GM21526 (cell line): Measurements from ENCODE around the gene USH2A.

Experiments
- ATAC-seq: cut with Tn5 transposase; IDR thresholded peaks from one replicate; pipeline ENCODE4 v1.9.1; 2021; ENCODE audit warnings: moderate library complexity; ENCODE audit not compliant: unreplicated experiment, low FRiP score

USH2A gene

DNA sequence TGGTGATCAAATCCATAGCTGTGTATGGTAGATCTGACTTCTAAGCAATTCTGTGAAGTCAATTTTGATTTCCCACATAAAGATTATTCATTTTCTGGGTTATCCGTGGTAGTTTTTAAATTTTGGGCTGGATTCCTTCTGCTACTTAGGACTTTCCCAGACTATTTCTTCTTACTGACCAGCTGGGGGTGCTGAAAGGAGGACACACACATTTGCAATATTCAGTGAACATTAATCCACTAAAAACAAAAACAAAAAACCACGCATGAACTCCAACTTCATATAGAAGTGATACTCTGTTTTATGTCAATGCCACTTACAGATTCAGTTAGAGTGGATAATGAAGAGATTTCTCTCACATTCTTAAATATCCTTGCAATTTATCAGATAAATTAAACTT lies 750.8 kb downstream of the USH2A start:
- ATAC-seq = no peak

DNA sequence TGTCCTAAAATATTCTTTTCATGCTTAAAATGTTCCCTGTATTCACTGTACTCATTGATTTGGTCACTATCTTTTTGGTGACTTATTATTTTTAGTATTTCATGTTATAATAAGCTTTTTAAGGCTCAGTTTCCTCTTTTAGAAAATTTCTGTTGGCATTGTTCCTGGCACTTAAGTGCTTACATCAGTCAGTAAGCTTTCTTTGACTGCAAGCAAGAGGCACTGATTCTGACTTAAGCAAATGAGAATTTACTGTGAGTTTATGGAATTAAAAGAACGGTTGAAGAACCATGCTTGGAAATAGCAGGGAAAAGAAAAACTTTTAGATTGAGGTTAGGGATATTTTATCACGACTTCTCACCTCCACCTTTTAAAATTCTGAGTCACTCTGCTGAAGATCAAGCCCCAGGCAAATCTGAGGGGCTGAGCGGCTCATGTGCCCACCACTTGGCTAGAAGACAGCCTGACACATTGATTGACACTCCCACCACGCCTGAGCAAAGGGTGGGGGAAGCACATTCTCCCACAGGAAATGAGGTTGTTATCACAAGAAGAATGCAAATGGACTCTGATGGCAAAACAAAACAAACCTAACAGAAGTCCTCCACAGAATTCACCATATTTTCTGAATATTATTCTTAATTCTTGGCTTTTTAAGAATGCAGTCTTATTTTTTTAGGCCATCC lies 753.3 kb downstream of the USH2A start:
- no peak for ATAC-seq

DNA sequence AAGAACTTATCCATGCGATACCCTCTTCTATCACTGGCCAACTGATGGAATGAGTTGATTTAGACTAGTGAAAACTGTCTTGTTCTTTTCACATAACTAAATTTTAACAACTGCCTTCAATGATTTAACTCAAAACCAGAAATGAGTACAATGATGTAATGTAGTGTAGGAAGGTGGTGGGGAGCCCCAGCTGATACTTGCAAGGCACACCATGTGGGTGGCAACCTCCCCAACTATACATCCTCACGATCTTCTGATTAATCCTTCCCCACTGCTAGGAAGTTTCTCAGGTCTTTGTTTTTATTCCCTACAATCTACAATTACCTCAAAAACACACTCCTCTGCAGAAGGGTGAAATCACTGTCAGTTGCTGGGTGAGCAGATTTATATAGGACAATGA lies 755.5 kb downstream of the USH2A start:
- no peak for ATAC-seq

DNA sequence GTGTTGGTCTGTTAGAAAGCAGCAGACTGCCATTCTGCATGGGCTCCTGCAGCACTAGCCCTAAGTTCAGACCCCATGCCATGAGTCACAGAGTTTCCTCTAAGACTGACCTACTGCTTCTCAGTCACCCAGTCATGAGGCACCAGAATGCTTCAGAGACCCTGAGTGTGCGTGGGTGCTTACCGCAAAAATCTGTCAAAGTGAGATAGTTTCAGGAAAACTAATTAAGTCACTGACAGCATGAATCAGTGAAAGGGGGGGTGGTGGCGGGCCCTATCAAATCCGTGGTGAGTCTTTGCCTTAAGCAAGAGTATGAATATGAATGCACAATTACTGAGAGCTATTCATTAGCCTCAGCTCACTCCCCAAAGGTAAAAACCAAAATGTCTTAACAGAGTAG lies 758.0 kb downstream of the USH2A start:
- ATAC-seq = no peak

DNA sequence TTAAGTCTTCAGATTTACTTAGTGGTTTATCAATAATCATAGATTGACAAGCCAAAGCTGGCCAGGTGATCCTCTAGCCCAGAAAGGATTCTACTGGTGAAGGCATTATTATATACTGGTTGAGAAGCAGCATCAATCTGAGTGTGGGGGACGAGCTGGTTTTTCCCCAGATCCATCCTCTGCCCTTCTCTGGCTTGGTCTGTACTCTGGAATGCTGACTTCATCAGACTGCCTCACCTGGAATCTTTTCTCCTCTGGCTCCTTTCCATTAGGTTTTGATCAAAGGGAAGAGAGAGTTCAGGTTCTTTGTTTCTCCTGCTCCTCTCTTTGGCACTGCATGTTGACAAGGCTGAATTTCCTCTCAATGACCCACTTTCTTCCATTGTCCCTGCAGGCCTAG lies 762.2 kb downstream of the USH2A start:
- ATAC-seq = no peak

DNA sequence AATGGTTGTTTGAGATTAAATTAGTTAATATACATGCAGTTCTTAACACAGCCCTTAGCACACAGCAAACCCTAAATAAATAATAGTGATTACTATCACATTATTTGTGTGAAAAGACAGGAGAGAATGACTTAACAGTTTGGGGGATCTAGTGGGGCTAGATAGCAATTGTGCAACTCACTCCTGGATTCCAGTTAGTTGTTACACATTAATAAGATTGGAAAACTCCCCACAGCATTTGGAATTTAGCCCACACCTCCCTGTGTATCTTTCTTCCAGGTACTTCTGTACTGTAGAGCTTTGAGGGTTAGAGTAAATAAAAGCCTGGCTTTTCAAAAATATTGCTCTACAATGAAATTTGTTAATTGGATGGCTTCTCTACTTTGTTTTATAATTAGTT lies 763.0 kb downstream of the USH2A start:
- ATAC-seq = no peak

DNA sequence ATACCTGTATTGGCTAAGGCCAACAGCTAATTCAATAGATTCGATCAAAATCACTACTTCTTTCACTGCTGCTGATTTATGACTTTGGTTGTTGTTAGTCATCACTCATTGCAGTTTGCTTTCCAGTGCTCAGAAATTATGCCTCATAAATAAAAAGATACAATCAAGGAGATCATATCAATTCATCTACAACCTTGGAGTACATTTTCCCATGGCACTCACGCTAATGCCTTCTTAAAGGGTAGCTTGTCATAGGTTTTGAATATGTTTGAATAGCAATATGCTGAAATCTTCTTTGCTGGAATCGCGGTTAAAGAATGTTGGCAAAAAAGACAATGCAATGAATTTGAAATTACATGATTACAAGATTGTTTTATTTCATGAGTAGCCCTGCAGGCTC lies 766.2 kb downstream of the USH2A start:
- no peak for ATAC-seq

DNA sequence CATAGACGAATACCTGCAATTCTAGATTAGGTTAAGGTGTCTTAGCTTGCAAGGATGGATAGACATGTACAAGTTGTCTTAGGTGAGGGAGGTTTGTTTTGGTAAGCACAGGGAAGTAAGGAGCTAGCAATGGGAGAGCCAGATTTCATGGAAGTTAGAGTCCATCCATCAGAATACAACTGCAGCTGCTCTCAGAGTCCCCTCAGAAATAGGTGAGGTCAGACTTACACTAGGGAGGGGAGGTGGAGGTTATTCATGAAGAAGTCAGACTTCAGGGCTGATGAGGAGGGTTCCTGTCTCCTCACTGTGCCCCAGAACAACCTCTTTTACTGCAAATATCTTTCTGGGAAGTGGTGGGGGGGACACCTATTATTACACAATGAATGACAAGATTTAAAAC lies 770.9 kb downstream of the USH2A start:
- ATAC-seq = no peak

DNA sequence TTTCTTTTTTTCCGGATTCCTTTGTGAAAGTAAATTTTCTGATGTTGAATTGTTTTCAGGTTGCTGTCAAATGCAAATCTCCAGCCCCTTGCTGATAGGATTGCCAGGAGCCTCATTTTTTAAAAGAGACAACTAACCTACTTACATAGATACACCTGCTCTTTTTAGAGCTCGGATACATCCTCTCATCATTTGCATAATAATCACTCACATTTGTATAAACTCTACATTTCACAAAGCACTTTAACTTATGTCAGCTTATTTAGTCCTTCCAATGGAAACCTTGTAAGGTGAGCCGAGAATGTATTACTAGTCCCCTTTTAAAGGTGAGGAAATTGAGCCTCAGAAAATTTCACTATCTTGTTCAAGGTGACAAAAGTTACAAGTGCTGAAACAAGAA lies 771.4 kb downstream of the USH2A start:
- ATAC-seq = no peak

DNA sequence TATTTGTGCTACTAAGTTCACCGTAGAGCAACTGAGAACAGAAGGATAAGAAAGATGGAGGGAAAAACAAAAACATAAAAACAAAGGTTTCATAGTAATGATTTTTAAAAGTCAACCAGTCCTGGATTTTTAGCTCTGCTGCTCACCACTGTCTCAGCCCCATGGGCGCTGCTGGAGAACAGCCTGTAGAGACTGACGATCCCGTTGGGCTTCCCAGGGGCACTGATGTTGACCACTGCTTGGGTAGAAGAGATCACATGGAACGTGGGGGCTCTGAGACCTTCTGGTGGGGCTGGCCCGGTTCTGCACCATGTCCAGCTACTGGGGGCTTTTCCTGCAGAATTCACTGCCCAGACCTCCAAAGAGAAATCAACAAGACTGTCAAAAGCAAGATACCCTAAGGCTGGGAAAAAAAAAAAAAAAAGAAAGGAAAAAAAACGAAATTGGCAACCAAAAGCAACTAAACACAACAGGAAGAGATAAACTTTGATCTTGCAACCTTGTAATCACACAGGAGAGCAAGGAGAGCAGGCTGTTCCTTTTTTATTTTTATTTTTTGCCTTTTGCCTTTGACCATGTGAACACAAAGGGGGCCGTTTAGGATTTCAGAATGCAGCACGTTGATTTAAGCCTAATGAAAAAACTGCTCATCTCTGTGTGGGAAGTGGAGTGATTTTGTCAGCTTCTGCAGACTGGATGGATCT lies 772.6 kb downstream of the USH2A start:
- ATAC-seq = no peak

DNA sequence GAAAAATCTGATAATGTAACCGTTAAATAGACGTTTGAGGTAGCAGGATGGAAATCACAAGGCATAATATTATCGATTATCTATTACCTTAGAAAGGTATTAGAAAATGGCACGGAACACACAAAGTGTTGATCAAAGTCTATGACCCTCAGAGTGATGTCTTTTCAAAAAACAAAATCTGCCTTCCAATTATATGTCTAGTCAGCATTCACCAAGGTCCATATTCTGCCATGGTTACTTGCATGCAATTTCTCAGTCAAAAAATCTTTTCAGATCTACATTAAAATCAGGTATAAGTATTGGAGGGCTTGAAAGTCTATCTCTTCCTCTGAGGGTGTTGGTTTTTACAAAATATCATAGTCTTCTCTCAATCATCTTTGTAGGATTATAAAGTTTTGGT lies 774.3 kb downstream of the USH2A start:
- ATAC-seq = no peak

DNA sequence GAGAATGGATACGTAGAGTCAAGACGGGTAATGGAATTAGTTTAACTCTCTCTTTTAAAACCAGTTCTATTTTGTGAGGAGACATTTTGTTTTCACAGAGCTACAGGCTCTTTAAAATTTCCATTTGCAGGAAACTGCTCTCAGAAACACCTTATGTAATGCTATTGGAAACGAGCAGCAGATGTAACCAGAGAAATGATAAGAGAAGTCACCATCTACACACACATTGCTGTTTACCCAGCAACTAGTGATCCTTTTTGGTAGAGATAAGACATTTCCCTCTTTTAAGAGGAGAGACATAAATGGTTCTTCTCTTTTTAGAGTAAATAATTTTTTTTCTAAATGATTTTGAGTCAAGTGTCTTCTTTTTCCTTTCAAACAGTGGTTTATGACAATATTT lies 775.5 kb downstream of the USH2A start:
- no peak for ATAC-seq

DNA sequence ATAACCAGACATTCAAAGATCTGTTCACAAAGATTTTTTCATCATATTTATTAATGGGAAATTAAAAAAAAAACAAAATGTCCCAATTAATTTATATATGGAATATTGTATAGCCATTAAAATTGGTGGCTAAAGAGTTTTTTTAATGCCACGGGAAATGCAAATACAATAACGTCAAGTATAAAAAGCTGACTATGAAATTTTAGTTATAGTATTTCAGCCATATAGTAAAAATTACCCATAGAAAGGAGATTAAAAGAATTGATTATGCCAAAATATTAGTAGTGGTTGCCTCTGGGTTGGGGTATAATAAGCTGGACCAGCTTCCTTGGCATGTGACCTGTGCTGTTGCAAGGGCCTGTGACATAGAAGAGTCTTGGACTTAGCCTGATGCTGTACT lies 777.4 kb downstream of the USH2A start:
- ATAC-seq = no peak

DNA sequence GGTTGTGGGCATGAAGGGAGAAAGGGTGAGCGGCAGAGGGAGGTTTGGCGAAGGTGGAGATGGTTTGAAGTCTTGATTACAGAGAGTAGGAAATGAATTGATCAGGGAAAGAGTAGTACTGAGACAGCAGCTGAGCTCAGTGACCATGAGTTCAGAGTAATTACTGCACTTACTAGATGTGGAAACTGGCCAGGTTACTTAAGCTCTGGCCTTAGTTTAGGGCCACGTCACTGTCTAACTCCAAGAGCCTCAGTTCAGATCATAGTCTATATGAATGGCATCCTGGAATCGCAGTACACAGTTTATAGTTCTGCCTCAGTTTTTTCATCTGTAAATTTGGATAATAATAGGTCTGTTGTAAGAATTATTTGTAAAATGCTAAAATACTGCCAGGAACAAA lies 778.1 kb downstream of the USH2A start:
- ATAC-seq = no peak

DNA sequence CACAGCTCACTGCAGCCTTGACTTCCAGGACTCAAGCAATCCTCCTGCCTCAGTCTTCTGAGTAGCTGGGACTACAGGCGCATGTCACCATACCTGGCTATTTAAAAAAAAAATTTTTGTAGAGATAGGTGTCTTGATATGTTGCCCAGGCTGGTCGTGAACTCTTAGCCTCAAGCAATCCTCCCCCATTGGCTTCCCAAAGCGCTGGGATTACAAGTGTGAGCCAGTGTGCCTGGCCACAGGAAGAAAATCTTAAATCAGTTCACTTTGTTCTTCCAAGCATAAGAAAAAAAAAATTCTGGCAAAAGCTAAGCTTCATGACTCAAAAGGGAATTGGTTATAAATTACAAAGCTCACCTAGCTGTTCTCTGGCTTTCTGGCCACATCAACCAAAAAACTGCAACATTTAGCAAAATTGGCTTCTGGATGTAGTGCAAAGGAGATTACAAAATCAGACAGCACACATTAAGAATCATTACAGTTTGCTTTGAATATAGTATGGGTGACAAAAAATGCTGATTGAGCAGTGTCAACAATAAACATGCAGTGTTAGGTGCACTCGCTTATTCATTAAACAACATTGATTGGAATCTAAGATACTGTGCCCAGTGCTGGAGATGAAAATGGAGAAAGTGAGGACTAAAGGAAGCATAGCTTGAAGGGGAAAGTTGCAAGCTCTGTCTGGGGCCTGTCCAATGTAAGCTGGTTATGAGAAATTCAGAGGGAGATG lies 779.5 kb downstream of the USH2A start:
- ATAC-seq = no peak

DNA sequence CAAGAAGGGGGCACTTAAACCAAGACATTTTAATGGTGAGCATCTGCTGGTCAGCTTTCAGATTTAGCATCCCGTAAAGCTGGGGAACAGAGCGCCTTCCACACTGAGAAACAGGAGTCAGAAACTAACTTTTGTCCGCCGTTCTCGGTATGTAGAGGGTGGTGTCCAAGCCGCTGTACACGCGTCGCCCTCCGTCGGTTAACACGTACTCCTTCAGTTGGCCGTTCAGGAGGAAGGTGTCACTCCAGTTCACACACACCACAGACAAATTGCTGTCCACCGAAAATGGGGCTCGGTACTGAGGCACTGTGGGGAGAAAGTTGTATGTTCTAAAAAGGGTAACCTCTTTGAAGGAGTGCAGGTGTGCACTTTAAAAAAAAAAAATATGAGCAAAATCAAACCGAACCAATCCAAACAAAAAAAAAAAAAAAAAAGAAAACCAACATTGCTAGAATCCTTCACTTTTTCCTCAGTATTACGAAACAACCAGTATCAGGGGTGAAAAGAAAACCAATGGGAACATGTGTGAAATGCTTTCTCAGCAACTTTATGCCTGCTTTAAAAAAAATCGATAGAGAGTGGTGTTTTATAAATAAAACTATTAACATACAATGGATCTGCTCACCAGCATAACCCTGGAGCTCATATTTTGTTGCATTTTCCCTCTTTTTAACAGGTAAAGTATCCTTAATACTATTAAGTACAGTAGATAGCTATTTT lies 782.7 kb downstream of the USH2A start:
- ATAC-seq = no peak

DNA sequence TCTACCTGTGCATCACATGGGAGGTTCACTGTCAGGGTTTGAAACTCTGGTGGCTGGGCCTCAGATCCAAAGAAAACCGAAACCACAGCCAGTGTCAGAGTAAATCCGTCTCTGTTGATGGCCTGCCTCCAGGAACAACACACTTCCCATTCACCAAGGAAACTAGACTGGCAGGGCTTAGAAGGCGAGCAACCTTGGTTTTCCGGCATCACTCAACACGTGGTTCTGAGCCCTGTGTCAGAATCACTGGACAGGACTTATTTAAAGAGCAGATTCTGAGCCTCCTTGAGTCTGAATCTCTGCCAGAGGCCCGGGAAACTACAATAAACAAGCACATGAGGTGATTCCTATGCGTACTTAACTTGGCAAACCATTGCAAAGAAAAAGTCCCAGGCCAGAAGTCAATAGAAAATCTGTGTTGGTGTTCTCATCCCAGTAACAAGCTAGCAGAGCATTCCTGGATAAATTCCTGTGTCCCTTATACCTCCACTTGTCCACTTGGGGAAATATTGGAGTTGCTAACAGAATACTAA lies 786.1 kb downstream of the USH2A start:
- ATAC-seq = no peak

DNA sequence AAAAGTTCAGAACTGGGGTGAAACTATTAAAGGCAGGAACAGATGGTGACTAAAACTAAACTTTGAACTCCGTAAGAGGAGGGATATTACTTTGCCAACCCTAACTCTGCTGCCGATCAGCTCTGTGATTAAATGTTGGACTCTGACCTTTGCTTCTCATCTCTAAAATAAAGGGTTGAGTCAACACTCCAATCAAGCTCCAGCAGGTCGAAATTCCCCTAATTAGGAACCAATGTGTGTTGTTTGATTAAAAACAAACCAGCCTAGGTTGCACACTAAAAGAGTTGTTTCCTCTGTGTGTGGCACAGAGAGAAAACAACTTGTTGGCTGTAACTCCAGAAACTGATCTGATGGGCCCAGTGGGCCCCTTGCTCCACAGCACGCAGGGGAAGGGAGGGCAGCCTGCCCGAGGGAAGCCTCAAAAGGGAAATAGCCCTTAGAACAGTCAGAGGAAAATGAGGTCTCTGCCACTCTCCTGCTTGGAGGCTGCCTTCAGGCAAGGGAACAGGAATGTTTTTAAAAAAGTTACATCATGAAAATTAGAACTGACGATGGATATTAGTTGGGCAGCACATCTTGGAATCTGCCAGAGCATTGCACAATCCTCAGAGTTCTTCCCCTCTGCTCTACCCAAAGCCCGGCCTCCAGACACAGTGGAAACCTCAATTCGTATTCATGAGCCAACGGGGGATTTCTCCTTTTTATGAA lies 786.8 kb downstream of the USH2A start:
- ATAC-seq = no peak

DNA sequence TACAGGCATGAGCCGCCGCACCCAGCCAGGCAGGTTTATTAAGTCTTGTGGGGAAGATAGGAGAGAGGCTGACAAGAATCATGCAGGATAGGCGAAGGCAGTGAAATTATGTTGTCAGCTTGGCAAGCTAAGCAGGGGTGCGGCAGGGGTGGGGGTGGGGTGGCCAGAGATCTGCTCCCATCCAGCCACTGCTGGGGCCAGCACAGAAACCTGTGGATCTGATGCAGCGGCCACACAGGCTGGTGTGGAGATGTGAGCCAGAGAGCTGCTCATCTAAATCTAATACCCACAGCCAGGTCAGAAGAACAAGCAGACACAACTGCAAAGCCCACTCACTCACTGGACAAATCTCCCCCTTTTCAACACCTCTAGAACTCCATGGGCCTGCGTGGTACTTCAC lies 787.4 kb downstream of the USH2A start:
- no peak for ATAC-seq

DNA sequence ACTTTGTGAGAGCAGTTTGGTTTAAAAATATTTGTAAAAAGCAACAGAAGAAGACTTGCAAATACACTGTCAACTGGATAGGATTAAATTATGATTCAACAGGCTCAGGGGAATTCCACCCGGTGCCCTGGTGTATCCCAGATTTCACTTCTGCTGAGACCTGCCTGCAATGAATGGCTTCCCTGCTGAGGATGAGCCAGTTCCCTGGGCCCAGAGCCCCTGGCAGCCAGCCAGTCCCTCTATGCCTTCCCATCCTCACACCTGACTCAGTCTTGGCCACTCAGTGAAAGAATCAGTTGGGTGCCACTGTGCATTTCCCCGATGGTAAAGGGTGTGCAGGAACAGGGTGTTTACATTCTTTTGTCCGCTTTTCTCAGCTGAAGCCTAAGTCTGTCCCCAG lies 791.8 kb downstream of the USH2A start:
- ATAC-seq = no peak
